HG02588 (cell line): Measurements from ENCODE around the gene SAMD14.

Experiments
- ATAC-seq: cut with Tn5 transposase; IDR thresholded peaks from one replicate; pipeline ENCODE4 v1.9.1; 2021; ENCODE audit warnings: mild to moderate bottlenecking, moderate library complexity; ENCODE audit not compliant: unreplicated experiment

SAMD14 gene

DNA sequence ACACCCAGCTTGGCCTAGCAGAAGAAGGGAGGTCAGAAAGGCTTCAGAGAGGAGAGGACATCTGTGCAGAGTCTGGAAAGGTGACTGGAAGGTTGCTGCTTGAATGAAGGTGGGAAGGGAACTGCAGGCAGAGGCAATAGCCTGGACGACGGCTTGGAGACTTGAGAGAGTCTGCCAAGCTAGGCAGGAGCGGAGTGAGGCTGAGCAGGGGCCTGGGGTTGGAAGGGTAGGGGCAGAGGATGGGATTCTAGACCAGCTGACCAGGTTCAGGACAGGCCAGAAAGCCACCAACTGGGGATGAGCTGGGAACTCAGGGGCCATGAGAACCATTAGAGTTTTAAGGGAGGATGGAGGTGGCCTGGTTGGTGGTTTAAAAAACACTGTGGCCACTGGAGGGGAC is 35.5 kb upstream of the SAMD14 start:
- ATAC-seq, result no peak

DNA sequence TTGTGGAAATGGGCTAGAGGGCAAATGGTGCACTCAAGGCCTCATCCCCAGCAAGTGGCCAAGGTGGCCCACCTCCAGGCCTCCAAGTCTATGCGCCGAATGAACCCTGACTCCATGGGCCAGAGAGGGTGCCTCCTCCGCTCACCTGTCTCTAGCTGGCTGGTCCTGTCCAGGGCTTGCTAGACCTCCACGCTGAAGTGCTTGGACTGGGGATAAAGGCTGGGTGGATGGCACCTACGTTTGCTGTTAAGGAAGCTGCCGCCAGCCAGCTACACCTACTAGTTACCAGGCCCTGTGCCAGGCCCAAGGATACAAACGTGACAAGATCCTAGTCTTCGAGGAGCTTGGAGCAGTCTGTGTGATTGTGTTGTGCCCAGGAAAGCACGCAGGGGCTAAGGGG is 35.1 kb upstream of the SAMD14 start:
- no peak for ATAC-seq

GRCh38 chr17:50164697-50164988 is 34.7 kb upstream of the SAMD14 start:
- ATAC-seq, result no peak

DNA sequence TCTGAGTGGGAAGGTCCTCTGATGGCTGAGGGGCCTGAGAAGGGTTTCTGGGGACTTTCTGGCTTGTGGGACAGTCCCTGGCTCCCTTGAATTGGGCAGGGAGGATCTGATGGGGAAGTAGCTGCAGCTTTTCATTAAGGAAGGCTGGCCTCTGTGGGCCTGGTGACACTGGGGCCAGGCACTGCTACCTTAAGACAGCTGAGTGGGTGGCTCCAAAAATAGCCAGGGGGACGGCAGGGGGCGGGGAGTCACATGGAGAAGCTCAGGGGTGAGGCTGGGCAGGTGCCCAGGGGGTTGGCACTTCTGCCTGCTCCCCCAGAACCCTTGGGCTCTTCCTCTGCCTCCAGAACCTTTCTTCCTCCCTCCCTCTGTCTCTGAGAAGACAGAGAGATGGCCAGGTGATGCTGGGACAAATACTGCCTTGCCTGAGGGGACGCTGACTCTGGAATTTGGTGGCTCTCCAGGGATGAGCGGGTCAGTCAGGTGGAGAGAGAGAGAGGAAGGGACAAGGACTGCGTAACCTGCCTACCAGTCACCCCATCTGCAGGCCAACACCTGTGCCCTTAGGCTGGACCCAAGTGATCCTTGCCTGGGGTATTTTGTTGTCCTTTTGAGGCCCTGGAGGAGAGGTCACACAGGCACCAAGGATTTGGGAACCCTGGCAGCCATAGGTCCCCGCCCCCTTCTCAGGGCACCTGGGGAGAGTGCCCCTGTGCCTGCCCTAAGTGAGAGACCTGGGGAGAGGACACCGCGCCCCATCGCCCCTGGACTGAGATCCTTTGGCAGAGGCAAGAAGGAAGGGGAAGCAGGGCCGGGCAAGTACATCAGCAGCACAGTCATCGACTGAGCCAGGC is 34.1 kb upstream of the SAMD14 start:
- ATAC-seq, result no peak

GRCh38 chr17:50162466-50163254 is 32.7 kb upstream of the SAMD14 start:
- no peak for ATAC-seq

DNA sequence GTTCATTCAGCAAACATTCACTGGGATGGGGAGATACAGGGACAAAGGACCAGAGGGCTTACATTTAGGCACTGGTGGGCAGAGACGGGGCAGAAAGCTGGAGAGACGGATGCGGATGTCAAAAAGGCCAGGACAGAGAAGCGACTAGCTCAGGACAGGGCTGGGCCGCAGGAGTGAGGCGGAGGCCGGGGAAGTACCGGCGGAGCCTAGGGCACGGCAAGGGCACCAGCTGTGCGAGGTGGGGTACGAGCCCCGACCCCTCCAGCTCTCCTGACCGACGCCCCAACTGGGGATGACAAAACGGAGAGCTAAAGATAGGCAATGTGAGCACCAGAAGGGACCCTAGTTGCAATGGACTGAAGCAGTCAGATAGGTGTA is 31.9 kb upstream of the SAMD14 start:
- no peak for ATAC-seq

DNA sequence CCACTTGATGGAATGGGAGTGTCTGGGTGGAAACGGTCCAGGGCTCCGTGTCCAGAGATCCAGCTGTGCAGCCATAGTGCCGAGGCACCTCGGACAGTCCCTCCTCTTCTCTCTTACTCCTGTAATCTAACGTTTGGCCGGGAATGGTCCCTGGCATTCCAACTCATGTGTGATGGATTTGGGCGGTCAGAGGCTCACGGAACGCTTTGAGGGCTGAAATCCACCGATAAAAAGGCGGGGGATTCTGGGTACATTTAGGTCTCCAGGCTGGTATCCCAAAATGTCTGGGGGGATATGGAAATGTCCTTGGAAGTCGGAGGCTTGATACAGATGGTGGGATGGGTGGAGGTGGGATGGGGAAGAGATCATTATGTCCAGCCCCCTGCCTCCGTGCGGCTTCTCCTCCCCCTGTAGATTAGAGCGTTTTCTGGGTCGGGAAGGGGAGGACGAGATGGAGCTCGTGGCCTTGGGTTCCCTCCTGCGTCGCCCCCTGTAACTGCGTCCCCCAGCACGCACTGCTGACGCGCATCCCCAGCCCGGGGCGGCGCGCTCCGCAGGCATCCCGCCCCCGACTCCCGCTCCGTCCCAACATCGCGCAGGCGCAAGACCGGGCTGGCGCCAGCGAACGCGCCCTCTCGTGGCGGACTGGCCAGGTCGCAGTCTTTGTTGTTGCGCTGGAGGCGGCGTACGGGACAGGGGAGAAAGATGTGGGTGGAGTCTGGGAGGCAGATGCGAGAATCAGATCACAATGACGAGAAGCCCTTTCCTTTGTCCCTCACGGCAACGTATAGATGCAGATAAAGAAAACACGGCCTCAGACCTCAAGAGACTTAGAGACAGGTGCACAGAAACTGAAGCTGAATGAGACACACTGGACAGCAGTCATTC is 31.3 kb upstream of the SAMD14 start:
- ATAC-seq, result peak; percentile 84

GRCh38 chr17:50157891-50158290 is 27.9 kb upstream of the SAMD14 start:
- ATAC-seq, result no peak

DNA sequence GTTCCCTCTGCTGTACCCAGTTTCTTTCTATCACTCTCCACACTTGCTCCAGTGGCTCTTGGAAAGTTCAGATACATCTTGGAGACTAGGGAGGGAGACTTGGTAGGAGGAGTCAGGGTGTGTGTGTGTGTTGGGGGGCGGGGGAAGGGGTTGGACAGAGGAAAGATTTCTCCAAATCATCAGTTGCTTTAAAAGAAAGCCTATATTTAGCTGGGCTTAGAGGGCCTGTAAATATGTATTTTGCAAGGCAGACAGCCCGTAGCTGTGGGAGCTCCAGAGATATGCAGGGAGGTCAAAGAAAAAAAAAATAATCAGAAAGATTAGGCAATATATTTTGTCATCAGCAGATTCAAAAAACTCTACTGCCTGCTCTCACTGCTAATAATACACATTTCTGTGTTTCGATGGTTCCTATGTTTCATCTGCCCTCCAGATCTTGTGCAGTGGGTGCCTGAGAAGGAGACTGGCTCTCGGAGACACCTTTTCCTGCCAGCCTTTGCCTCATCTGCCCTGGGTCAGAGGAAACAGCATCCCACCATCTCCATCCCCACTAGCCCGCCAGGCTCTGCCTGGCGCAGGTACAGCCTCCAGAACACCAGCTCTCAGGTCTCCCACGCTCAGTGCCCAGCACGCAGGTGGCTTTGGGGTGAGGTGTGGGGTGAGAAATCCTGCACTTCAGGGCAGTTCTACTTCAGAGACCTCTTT is 25.3 kb upstream of the SAMD14 start:
- no peak for ATAC-seq

GRCh38 chr17:50154604-50155003 is 24.6 kb upstream of the SAMD14 start:
- ATAC-seq, result no peak

- ATAC-seq, result no peak
Measured at GRCh38 chr17:50153650-50154575, 24.0 kb upstream of the SAMD14 start.

GRCh38 chr17:50152736-50153135 is 22.8 kb upstream of the SAMD14 start:
- no peak for ATAC-seq

DNA sequence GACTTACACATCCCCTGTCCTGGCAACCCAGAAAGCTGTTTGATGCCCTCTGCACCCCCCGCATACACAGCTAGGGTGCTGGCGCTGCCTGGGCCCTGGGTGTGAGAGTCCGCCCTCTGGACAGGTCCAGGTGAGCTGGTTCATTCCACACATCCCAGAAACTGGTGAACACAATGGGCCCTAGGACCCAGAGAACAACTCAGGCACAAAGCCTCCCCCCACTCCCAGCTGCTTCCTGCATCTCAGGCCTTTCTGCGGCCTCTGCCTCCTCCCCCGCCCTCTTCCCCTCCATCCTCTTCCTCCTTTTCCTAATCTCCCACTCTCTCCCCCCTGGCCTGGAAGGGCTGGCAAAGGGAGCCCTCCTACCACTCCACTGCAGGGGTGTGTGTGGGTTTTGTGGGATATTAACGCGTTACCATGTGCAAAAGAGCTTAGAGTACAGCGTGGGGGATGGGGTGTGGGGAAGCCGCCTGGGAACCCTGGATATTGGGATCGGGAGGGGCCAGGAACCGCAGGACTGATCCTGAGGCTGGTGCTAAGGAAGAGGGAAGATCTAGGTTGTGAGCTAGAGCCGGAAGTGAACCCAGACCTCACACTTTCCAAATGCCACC is 22.1 kb upstream of the SAMD14 start:
- ATAC-seq, result no peak

GRCh38 chr17:50151041-50151936 is 21.3 kb upstream of the SAMD14 start:
- ATAC-seq, result peak; percentile 36

DNA sequence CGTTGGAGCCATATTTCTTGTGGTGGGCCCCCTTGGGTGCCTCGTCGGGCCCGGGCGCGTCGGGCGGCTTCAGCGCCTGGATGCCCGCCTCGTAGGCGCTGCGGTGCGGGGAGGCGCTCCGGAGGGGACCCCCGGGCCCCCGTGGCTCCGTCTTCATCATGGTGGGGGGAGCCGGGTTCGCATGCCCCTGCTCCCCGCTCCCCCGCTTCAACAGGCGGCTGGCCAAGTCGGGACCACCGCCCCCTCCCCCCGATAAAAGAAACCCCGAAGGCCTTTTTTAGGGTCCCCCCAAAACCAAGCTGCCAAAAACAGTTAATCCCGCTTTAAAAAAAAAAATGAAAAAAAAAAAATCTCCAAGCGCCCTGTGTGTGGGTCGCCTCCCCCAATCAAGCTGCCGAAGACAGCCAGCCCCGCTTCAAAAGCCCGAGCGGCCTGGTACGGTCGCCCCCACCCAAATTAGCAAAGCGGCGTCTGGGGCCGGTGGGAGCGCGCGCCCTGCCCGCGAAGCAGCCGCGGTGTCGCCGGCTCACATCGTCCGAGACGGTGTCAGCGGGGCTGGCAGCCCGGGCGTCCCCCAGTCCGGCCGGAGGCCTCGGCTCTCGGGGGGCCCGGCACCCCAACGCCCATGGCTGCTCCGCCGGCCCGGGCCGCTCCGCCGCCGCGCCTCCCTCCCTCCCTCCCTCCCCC is 20.5 kb upstream of the SAMD14 start, which contains the start of gene PPP1R9B:
PPP1R9B (minus strand) TSS at position 324 of the 687 bp plus-strand sequence; CDS start at position 160, 164 bp downstream.
- ATAC-seq, result no peak

DNA sequence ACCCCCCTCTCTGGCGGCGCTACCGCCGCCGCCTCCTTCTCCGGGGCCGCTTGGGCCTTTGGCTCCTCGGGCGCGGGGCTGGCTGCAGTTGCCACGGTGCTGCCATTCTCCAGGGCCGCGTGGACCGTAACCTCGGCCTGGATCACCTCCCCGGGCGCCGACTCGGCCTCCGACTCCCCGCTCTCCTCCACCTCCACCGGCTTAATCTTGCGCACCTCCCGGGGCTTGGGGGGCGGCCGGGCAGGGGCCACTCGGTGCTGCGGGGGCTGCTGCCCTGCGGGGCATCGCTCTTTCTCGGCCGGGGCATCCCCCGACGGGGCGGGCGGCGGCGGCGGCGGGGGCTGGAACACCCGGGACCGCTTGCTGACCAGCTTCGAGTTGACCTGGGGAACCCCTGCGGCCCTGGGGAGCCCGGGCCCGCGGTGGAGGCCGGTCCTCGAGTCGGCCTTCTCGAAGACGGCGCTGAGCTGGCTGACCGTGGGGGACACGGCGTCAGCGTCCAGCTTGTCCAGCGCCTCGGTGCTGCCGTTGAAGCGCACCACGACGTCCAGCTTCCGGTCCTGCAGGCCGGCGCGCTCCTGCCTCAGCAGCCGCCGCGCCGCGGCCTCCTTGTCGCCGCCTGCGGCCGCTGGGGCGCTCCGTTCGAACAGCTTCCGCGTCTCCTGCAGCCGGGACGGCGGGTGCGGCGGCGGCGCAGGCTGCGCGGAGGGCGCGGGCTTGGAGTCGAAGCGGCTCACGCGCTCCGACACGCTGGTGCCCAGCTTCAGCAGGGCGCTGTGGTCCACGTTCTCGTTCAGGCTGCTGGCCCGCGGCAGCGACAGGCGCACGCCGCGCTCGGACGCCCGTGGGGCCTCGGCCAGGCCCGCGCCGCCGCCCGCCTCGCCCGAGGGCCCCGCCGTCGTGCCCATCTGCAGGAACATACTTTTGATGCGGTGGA is 19.7 kb upstream of the SAMD14 start:
- no peak for ATAC-seq

DNA sequence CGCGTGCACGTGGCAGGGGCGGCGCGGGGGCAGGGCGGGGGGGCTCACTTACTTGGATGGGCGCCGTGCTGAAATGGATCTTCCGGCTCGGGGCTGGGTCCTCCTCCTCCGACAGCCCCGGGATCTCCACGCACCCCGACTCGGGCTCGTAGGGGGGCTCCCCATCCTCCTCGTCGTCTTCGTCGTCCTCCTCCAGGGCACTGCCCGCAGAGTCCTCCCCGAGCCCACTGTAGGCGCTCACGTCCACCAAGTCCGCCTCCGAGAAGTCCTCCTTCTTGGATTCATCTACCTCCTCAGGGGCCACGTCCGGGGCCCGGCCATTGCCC is 19.1 kb upstream of the SAMD14 start:
- ATAC-seq, result no peak
